GM19240 (cell line): Measurements from ENCODE around the gene AGBL1.

Source experiments
- DNase-seq: peaks from one replicate; pipeline ENCODE4 v3.0.0; 2011; ENCODE audit warnings: low spot score; ENCODE audit not compliant: insufficient read length

Gene AGBL1

DNA sequence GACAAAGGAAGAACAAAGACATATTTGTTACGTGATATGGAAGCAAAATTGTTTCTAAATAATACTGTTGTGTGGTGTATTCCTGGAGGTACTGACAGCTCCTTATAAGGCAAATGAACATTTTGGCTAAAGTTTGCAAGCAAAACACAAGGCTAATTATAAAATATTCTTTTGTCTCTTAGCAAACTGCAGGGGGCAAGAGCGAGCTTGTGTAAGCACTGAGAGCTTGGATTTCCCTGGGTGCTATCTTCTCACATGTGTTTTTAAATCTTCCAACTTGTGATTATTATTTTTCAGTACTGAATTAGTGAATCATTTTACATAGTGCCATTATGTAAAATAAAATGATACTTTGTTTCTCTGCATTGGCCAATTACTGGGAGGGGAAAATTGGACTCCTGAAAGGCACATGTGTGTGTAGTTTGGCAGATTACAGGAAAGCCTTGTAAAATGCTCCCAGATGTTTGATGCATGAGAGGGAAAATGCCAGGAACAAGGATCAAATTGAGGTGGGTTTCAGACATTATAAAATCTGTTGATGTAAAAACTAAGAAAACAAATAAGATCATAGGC lies 611.5 kb downstream of the AGBL1 start:
- no peak for DNase-seq

- DNase-seq: no peak
These were observed 621.4 kb downstream of the AGBL1 start for GRCh38 chr15:86700864-86701610.

GRCh38 chr15:86701611-86701963 lies 621.9 kb downstream of the AGBL1 start:
- no peak for DNase-seq

DNA sequence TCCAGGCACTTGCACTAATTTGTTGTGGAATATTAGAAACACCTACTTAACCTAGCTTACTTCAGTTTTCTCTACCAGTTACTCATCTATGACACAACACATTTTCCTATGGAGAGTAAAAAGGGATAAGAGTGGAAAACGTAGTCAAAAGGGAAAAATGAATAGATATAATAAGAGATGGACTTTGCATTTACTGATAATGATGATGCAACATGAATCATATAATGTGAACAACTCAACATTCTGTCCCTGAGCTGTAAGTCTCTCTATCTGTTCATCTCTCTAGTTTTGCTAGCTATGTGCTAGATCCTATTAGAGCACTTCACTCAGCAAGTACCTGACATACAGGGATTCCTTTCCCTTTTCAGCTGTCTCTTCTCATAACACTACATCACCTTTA lies 627.1 kb downstream of the AGBL1 start:
- no peak for DNase-seq

- DNase-seq: no peak
These were observed 631.8 kb downstream of the AGBL1 start for GRCh38 chr15:86711476-86711875.

DNA sequence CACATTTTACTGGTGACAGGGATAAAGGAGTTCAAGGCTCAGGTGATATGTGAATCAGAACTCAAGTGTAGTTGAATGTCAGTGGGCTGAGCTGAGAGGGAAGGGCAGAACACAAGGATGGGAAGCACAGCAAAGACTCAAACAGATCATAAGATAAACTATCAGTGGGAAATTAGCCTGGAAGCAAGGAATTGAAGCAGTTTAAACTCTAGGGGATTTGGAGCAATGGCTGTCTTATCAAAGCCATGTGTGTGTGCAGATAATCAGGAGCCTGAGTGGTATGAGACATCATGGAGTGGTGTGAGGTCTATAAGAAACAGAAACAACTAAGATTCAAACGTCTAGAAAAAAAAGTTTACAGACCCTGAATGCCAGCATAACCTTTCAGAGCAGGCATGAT lies 634.6 kb downstream of the AGBL1 start:
- DNase-seq: no peak

DNA sequence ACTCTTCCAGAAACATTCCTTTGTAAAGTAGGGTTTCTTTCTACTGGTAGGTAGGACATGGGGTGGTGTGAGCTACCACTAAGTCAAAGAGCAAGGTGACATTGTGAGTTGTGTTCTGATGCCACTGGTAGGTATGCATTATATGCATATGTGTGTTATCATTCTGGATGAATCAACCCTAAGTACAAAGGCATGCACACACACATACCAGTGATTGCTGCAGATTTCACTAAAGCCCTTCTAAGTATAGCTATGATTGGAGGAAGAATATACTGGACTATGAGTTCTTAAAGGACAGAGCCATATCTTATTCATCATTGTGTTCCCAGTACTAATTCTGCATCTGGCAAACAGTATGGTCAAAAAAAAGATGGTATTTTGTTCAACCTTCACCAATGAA lies 646.0 kb downstream of the AGBL1 start:
- DNase-seq: no peak

DNA sequence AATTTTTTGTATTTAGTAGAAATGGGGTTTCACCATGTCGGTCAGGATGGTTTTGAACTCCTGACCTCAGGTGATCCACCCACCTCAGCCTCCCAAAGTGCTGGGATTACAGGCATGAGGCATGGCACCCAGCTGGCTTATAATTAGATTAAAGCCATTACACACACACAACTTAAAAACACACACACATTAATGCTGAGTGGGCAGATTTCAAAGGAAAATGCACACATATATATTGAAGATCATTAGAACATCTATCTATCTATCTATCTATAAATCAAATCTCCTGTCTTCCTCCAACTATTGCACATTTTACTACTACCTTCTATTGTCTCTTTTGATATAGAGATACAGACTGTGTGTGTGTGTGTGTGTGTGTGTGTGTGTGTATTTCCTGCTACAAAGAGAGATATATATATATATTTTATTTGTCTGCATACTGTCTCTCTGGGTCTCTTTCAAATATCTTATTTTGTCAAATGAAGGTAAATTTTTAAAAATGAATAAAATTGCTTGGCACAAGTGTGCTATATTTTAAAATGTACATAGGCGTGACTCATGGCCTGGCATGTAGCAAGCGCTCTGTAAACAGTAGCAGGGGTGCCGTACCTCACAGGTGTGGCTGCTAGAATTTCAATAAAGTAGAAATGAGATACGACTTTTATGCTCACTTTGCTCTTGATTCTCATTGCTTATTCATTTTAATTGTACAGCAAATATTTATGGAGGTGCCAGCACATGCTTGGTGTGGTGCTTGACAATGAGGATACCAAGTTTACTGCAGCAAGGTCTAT lies 655.8 kb downstream of the AGBL1 start:
- DNase-seq: no peak

- DNase-seq: no peak
These were observed 662.2 kb downstream of the AGBL1 start for GRCh38 chr15:86741917-86742316.

GRCh38 chr15:86743283-86743903 lies 663.7 kb downstream of the AGBL1 start:
- DNase-seq: no peak

DNA sequence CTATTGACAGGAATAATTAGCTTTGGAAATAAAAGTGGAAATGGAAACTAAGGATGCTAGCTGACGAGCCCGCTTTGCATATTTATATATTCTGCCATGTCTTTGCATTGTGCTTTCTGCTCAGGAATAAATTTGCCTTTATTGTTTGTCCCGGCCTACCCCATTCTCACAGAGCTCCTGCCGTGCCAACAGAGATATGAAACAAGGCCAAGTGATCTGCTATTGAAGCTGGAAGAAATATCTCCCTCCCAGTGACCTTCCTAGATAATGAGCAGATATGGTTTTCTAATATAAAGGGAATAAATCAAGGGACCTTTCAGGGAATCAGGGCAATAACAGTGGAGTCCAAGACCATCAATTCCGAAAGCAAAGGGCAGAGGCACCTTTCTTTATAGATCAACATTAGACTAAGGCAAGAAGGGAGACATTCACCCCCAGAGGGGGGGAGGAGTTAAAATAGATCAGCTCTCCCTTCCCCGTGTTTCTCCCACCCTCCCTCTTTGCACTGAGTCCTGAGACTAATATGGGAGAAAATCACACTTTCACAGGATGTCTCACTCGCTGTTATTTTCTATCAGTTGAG lies 664.6 kb downstream of the AGBL1 start:
- no peak for DNase-seq

DNA sequence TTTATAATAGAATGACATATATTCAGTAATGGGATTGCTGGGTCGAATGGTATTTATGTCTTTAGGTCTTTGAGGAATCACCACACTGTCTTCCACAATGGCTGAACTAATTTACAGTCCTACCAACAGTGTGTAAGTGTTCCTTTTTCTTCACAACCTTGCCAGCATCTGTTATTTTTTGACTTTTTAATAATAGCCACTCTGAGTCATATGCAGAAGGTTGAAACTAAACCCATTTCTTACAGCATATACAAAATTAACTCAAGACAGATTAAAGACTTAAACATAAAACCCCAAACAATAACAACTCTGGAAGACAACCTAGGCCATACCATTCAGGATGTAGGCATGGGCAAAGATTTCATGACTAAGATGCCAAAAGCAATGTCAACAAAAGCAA lies 671.4 kb downstream of the AGBL1 start:
- DNase-seq: no peak

DNA sequence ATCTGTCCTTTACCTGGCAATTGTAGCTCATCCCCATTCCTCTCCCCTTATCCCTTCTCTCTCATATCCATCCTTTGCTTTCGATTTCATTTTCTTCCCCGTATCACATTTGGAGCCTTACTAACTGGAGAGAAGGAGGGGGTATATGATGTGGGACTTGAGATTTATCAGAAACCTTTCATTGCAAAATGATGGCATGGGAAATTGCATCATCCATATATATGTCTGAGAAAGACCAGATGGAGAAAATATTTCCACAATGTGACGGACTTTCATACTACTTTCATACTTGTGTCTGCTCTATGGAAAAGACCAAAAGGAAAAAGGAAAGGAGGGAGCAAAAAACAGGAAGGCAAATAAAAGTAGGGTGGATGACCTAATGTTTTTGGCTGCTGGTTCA lies 675.2 kb downstream of the AGBL1 start:
- DNase-seq: no peak

DNA sequence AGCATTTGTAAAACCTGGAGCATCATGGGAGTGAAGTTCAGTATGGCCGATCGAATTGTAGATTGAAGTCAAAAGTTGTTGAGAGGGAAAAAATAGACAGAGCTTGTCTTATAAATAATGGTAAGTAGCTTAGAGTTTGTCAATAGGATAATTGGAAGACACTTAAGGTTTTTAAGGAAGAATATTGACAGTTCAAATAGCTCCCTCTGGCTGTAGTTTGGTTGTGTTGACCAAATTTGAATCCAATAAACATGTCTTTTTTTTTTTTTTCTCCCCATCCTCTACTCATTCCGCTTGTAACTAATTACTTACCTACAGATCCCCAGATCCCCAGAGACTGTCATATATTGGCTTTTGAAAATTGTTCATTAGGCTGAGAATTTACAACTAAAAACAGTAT lies 677.0 kb downstream of the AGBL1 start:
- DNase-seq: no peak

- DNase-seq: no peak
These were observed 680.3 kb downstream of the AGBL1 start for GRCh38 chr15:86759800-86760523.

DNA sequence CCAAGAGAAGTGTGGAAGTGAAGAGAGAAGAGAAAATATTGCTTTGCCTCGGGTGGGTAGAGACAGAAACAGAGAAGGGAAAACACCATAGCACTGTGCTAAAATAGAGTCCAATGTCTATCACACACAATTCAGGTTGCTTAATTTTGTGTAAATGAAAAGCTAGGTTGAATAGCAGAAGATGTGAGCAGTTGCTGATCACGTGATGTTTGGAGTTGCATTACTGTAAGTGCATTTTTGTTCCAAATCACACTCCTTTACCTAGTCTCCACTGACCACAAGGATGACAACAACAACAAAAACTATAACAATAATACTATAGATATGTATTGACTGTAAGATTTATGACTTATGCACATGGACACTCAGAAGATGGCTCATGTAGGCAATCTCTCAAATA lies 683.2 kb downstream of the AGBL1 start:
- DNase-seq: no peak

DNA sequence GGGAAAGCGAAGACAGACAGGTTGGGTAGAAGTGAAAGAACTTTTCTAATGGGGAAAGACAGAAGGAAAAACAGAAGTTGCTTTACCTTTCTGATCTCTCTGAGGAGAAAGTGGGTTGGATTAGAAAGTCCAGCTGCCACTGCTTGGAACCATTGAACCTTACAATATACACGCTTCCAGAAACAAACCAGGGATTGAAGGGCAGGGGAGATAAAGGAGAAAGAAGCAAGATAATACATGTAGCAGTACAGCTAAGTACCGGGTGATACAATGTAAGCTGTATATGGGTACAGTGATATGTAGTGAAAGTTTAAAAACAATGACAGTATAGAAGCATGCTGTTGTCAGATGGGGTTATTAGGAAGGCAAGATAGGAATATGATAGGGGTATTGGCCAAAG lies 684.4 kb downstream of the AGBL1 start:
- DNase-seq: no peak

- DNase-seq: no peak
These were observed 685.6 kb downstream of the AGBL1 start for GRCh38 chr15:86765281-86765680.

- no peak for DNase-seq
These were observed 692.8 kb downstream of the AGBL1 start for GRCh38 chr15:86772369-86773059.

DNA sequence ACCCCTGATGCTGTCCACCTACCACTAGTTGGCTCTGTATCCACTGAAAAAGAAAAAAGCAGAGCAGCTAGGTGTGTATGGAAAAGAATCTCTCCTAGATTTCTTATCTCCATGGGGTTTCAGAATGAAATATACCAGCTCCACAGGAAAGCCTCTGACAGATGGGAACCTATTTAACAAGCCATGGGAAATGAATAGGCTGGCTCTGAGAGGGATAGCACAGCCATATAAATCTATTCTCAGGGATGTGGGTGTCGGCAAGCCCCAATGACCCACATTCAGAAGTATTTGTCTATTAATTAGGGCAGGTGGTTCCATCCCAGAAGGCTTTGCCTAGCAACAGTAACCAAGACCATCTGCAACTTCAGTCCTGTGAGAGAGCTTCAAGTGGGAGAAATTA lies 694.1 kb downstream of the AGBL1 start:
- no peak for DNase-seq

GRCh38 chr15:86776145-86776544 lies 696.5 kb downstream of the AGBL1 start:
- DNase-seq: no peak
